NCI-H2029 treated with DMSO at 0.1 percent for 48 hours (cell line): ENCODE measurements around the gene SFXN2.
"Not testable (repeated sequence)": the region's sequence is repeated elsewhere in the genome, so short reads cannot be mapped to it uniquely, and the experiment has no call there.

Experiments
- DNase-seq: peaks from one replicate; lab custom pipeline; 2025; lab: John Stamatoyannopoulos, UW

SFXN2 gene, protein sequence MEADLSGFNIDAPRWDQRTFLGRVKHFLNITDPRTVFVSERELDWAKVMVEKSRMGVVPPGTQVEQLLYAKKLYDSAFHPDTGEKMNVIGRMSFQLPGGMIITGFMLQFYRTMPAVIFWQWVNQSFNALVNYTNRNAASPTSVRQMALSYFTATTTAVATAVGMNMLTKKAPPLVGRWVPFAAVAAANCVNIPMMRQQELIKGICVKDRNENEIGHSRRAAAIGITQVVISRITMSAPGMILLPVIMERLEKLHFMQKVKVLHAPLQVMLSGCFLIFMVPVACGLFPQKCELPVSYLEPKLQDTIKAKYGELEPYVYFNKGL

DNA sequence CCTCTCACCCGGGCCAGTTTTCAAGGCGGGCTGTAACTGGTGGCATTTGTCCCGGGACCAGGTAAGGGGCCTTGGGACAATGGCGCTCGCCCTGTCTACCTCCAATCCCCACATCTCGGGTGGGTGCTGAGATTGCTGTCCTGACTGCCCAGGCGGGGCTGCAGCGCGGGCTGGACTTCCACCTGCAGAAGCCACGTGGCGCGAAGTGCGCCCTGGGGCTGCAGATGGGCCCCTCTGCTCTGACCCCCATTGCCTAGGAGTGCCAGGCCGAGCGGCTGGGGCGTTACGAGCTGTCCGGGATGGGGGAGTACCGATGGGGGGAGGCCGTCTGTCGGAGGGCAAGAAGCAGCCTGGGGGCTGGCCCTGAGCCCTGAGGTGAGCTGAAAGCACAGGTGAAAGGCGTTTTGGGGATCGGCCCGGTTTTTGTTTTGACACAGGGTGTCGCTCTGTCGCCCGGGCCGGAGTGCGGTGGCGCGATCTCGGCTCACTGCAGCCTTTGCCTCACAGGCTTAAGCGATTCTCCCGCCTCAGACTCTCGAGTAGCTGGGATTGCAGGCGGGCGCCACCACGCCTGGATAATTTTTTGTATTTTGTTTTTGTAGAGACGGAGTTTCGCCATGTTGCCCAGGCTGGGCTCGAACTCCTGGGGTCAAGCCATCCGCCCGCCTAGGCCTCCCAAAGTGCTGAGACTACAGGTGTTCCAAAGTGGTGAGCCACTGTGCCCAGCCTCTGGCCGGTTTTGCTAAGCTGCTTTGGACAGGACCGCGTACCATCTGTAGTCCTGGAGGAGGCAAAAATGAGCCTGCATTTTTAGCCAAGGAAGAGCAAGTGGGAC is at the start of gene SFXN2:
SFXN2 (plus strand) TSS at position 16 of the 835 bp plus-strand sequence. CDS start 12,001 bp downstream, outside the sequence.
- DNase-seq = no peak

DNA sequence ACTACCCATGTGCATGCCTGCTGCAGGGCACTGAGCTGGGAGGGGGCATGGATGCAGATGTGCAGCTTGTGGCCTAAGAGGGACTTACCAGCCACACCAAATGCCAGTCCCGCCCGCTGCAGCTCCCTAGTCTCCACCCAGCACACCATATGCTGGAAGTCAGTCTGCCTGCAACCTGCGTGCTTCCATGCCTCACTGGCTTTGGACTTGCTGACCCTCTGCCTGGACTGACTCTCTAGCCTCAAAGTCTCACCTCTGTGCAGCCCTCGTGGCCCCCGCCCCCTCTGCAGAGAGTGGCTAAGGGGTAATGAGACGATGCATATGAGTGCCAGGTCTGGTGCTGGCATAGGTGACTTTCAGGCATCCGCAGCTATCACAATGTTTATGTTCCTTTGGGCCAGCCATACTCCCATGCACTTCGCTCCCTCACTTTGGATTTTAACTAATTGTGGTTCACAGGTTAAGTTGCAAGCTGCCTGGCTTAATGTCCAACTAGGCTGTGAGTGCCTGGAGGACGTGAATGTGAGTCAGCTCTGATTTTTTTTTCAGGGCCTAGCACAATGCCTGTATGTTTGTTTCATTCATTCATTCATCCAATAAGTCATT is 48.4 kb upstream of the SFXN2 start:
- DNase-seq = no peak

DNA sequence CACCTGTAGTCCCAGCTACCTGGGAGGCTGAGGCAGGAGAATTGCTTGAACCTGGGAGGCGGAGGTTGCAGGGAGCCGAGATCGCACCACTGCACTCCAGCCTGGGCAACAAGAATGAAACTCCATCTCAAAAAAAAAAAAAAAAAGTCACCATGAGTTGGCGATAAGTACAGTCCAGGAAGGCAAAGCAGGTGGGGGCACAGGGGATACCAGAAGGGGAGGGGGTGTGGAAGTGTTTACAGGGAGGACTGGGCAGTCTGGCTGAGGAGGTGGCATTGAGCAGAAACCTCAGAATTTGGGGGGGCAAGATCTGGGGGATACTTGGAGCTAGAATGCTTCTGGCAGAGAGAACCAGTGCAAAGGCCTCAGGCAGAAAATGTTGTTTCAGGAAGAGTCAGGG is 47.0 kb upstream of the SFXN2 start:
- DNase-seq = not testable (repeated sequence)

DNA sequence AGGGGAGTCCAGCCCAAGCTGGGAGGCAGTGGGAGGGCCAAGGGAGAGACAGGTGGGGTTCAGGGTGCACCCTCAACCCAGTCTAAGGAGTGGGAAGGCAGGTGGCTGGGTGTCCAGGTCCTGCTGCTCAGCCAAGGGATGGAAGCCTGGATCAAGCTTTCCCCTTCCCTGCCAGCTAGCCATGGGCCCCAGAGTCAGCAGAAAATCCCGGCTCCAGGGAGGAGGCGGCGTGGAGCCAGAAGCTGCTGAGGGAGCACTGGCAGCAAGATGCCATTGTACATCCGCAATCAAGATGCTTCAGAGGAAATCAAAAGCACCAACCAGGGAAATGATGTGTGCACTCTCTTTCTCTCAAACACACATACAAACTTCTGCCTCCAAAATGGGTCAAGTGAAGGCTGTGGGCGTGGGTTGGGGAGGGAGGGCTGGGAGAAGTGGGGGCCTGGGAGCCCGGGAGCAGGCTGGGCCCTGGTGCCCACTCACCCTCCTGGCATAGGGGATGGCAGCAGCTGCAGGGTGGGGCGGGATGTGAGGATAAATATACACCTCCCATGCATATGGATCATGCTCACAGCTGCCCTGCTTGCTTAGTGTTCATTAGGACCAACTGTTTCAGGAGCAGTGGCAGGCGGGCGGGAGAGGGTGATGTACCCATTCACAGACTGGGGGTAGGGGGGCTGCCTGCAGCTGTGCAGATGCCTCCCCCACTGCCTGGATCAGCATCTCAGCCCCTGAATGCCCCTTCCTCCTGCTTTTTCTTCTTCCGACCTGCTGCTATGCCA is 45.9 kb upstream of the SFXN2 start:
- DNase-seq = no peak

DNA sequence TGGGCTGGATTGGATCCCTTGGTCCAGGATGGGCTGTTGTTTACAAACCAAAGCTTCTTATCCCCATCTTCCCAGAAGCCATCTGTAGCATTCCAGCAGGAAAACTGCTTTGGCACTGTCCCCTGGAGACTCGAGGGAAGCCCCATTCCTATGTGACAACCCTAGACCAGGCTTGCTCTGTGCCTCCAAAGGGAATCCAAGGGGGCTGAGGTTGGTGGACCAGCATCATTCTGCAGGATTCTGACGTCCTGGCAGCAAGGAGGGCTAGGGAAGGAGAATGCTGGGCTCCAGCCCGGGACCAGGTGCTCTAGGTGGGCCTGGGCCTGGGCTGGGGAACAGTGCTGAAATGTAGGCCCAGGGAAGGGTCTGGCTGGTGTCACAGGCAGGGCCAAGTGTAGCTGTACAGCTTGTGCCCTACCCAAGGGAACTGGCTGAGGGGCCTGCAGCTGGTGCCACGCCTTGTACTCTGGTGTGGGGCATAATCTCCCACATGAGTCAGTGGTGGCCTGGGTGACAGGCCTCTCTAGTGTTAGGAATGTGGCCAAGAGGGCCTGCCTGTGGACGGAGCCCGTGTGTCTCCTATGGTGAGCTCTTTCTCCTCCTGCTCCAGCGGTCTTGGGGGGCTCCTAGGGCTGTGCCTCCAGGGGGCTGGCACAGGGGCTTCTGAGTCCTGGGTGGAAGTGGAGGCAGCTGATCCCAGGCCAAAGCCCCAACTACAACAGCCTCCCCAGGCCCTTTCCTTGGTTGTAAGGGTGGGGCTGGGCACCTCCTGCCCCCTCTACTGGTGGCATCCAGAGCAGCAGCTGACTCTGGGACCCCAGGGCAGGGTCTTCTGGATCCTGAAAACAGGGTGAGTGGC is 45.0 kb upstream of the SFXN2 start:
- DNase-seq = no peak

DNA sequence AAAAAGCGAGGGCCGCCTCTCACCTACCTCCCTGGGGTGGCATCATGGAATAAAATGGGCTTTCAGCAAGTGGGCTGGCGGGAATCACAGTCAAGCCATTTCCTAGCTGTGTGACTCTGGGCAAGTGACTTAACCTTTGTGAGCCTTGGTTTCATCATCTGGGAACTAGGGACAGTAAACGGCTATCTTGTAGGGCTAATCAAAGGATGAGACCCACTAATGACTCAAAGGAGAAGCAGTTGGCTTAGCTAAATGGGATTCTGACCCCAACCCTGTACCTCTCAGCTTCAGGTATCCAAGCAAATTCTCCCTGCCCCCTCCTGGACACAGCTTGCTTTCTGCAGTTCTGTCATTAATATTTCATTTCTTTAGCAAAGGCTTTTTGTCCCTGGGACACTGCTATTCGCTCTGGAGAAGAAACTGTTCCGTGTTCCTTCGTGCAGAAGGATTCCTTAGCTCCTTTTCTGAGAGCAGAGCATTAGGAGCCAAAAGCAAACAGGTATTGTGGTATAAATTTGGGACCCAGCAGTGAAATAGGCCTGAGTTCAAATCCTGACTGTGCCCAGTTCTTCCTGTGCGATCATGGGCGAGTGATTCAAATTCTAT is 44.3 kb upstream of the SFXN2 start:
- DNase-seq = no peak

DNA sequence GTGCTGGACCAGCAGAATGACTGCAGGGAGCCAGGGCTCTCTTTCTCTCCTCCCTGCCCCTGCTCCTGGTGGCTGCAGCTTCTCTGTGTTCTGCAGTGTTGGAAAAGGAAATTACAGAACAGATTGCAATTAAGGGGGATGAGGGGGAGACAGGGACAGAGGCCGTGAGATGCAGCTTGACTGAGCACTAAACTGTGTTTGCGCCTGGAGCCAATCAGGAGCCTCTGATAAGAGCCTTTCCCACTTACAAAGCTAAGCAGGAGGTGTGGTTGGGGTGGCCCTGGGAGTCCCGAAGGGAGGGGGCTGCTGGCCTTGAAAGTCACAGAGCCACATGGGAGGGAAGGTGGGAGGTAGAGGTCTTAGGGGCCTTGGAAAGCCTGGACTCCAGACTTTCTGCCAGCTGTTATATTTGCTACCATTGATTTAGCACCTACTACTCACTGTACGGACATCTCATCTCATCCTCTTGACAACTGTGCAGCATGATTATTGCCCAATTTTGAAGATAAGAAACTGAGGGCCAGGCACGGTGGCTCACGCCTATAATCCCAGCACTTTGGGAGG is 43.5 kb upstream of the SFXN2 start:
- DNase-seq = no peak

DNA sequence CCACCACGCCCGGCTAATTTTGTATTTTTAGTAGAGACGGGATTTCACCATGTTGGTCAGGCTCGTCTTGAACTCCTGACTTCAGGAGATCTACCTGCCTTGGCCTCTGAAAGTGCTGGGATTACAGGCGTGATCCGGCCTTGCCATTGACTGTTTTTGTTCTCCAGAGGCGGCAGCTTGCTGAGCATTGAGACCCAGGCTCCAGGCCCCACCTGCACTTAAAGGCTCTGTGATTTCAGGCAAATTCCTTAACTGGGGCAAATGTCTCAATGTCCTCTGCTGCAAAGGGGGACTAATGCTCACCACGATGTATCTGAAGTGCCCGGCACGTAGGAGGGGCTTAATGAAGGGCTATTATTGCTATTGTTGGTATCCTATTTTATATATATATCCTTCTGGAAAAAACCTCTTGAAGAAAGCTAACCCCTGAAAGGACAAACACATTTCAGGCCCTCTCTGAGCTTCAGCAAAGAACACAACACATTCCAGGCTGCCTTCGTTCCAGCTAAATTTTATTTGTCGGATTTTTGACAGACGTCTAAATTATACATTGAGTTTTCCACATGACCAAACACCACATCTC is 41.1 kb upstream of the SFXN2 start:
- no peak for DNase-seq

DNA sequence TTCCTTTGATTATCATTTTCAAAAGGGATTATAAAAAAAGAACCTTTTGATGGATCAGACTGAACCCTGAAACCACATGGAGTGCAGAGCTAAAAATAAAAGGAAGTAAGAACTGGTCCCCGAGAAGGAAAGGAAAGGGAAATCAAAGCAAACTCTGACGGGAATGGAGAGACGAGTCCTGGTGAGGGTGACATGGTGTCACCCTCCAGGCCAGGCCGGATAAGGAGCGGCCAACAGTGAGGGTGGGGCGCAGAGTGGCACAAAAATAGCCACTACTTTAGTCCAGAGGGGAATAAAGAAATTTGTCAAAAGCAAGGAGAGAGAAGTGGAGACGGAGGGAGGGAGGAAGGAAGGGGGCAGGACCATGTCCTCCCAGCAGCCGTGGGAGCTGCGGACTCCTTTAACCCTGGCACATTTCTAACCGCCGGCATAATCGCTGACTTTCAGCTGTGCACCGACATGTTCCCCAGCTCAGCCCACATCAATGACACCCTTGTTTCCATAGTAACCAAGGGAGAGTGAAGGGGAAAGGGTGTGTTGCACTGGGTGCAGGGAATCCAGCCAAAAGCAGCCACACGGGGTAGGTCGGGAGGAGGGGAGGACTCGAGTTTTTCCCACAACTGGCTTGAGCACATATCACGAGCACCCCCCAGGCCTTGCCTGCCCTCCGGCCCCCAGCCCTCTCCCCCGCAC is 40.5 kb upstream of the SFXN2 start:
- no peak for DNase-seq

DNA sequence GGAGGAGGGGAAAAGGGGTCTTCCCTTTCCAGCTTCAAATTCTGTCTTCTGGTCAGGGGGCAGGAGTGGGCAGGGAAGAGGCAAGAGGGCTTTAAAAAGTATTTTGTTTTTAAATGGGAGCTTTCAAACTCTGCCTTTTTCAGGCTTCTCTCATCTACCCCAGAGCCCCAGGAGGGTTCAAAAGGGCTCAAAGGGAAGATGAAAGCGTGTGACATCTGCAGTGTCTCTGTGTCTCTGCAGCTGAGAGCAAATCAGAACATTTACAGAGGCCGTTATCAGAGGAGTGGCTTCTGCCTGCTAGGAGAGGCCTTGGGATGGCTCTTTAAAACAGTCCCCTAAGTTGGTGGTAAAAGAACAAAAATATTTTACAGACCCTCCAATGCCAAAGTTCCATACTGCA is 39.9 kb upstream of the SFXN2 start:
- no peak for DNase-seq

DNA sequence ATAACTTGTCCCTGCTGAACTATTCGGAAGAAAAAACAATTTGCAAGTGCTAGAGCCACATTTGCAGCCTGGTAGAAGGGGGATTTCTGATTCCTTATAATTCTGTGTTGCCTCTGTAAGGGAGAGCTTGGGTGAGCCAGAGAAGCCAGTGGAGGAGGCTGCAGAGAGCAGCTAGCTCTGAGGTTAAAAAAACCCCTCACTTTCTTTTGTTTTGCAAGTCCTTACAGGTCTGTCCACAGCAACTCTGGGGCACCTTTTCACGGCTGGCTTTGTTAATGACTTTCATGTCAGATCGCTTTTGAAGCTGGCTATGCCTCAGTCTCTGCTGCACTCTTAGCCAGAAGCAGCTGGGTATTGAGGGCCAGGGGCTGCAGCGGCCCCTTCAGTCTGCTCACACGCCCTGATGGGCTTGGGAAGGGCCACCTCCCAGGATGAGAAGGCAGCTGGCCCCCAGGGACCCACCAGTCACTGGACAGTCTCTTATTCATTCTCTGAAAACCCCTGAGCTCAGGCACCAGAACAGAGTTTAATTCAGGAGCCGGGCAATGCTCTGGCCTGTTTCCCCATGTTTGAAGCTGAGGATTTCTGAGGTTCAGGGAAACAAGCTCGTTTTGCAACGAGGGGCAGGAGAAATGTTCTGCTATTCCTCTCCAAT is 39.3 kb upstream of the SFXN2 start:
- DNase-seq = no peak

DNA sequence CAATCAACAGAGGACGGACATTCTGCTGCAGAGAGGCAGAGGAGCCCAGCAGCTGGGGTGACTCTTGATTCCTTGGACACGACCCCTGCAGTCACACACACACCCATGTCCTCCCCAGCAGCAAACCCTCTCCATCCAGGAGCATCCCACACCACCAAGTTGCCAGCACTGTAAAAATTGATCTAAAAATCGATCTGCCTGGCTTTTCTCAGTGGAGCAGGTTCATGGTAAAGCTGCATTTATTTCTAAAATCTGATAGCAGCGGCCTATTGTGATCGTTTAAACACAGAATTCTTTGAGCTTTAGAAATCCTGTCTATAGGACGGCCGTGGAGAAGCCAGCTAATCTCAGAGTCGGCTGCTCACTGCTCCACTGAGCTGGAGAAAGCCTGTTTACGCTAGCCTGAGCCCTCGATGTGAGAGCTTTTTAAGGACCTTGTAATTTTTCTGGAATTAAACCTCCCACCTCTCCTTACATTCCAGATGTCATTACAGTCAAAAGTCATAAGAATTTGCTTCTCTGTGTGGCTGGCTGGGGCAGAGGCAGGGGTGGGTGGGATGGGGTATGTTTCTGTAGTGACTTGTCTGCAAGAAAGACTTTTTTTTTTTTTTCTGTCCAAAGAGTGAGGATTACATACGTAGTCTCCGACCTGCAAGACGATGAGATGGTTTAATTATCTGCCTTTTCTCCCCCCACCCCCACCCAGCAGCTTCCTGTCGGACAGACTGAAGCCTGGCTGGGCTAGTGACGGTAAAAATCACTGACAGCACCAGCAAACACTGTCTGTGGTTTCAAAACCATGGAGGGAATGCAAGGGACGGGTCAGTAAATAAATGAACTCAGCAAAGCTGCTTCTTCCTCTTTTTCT is 38.5 kb upstream of the SFXN2 start:
- no peak for DNase-seq

DNA sequence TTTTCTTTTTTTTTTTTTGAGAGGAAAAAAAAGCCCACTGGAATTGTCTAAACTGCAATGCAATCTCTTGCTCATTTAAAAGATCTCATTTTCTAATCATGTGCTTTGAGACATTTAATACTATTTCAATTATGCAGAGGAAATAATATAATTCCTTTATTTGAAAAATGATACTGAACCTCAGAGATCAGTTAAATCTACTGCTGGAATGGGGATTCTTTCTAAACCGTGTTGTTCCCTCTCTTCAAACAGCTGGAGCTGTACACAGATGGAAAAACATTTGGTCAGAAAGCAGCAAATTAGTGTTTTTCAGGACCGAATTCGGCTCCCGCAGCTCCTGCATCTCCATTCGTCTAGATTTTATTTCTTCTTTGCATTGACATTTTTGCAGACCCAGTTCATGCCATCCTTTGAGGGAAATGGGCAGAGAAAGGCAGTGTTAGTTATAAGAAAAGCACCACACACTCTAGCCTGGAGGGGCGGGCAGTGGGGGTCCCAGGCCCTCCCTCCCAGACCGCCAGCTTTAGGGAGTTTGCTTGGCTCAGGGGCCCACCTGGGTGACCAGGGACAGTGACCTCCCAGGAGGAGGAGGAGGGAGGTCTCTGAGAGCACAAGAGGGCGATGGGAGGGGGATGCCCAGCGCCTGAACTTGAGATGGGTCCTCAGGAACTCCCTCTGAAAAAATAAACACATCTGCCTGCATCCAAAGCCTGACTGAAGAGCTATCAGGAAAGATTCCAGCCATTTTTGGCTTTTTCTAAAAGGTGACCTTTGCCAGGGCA is 37.7 kb upstream of the SFXN2 start:
- no peak for DNase-seq

DNA sequence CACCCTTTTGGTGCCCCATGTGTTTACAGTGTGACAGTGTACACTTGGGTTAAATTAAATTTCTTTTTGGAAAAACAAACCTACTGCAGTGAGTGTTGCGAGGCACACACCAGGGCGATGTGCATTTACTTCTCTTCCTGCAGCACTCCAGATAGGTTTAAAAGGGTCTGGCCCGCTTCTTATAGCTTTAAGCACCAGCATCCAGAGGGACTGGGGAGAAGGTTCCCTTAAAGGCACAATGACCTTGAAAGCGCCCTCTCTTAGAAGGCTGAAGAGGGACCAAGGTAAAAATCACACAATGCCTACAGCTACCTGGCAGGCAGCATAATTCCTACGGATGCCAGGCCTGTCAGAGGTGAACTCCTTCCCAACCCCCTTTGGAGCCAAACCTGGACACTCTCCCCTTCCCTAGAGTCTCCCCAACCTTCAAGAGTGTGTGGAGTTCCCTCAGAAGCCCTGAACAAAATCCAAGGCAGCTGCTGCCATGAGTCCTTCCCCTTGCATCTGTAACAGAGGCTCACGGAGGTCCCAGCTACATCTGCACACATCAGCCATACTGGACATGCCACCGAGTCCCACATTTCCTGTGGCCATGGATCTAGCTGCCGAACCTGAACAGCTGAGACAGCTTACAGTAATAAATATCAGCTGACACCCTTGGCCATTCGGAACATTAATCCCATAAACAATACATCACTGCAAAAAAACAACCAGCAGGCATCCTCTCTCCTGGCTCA is 36.9 kb upstream of the SFXN2 start:
- DNase-seq = no peak

DNA sequence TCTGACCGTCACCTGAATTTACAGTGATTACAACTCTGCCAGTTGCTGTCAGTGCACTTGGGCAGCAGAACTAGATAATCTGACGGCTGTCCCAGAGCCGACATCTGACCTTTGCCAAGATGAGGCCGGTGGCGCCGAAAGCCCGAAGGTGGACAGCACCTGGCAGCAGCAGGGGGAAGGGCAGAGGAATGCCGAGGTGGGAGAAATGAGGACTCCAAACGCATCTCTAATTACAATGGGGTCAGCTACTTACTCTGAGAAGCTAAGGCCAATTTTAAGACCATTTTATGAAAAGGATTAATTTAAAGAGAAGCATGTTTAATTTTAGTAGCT is 36.4 kb upstream of the SFXN2 start:
- DNase-seq = no peak

DNA sequence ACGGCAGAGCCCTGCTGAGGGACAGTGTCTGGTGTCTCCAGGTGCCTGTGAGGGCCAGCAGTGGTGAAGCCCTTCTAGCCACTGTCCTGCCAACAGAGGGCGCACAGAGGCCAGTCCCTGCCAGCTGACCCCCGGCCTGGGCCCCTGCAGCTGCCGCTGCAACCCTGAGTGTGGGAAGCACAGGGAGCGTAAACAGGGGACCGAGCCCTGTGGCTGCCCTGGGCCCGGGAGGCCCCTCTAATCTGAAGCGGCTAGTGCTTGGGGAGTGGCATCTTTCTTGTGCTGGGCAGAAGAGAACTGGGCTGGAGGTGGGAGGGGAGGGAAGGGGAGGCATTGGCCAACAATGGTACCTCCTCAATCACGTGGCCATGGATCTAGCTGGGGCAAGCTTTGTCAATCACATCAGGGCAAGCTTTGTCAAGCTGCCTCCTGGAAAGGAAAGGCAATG is 35.6 kb upstream of the SFXN2 start:
- peak; percentile 52 for DNase-seq

DNA sequence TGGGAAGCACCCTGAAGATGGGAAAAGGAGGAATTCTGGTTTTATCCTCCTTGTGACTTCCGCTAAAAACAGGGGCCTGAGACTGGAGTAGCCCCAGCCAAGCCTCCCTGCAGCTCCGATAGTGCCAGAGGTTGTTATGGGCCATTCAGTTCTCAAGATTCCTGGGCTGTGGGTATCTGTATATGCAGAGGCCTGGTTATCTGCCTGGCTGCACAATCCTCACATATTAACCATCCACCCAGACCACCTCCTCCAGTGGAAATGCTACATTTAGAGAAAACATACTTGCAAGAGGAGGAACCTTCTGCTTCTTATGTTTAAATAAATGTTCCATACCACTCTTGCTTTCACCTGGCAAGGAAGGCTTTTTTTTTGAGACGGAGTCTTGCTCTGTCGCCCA is 34.8 kb upstream of the SFXN2 start:
- no peak for DNase-seq
